Calu3 (cell line): ENCODE measurements around the gene RENBP. TPM values are rescaled to one million over a fixed set of nuclear protein-coding genes. Genes with fewer than 3 reads are reported as not detected.

ENCODE experiments used
- BruUV-seq: library from RNA; stranded (reverse); fragments of 400-500 nt; replicated peaks from 2 replicates; lab custom pipeline; 2021; lab: Mats Ljungman, UMichigan
- CTCF ChIA-PET: fragments of 300-600 bp; sonication (Branson Sonifier 250); formaldehyde crosslinking; loops from one replicate; lab custom pipeline; 2022; ENCODE audit warnings: antibody characterized with exemption; lab: Charles Lee
- DNase-seq: peaks from one replicate; pipeline ENCODE4 v3.0.0; 2022
- H3K27ac Mint-ChIP-seq: one replicate; pipeline ENCODE4 v1.8.0; 2022; ENCODE audit warnings: mixed read lengths; ENCODE audit not compliant: unreplicated experiment
- H3K27me3 Mint-ChIP-seq: one replicate; pipeline ENCODE4 v1.8.0; 2022; ENCODE audit warnings: mixed read lengths; ENCODE audit not compliant: unreplicated experiment
- H3K36me3 Mint-ChIP-seq: one replicate; pipeline ENCODE4 v1.8.0; 2022; ENCODE audit warnings: mild to moderate bottlenecking, moderate library complexity, mixed read lengths; ENCODE audit not compliant: insufficient read depth, unreplicated experiment
- H3K4me1 Mint-ChIP-seq: one replicate; pipeline ENCODE4 v1.8.0; 2022; ENCODE audit warnings: mild to moderate bottlenecking, low read depth, mixed read lengths; ENCODE audit not compliant: unreplicated experiment
- H3K4me3 Mint-ChIP-seq: one replicate; pipeline ENCODE4 v1.8.0; 2022; ENCODE audit warnings: mild to moderate bottlenecking, low read depth, moderate library complexity, mixed read lengths; ENCODE audit not compliant: unreplicated experiment
- H3K9me3 Mint-ChIP-seq: one replicate; pipeline ENCODE4 v1.8.0; 2022; ENCODE audit warnings: low read depth, mixed read lengths; ENCODE audit not compliant: unreplicated experiment
- intact Hi-C: fragments of 100-400 bp; cut with micrococcal nuclease; formaldehyde crosslinking; loops from one replicate; pipeline ENCODE4 v1.10.0; 2022; ENCODE audit not compliant: unreplicated experiment
- total RNA-seq: library from RNA; stranded (reverse); gene quantifications from 2 replicates; pipeline ENCODE4 v1.2.3, GENCODE V29; 2022
- TF ChIP-seq, protein P1 (sequence below): fragments of 200-600 bp; IDR thresholded peaks from one replicate; pipeline ENCODE4 v1.8.0; 2022; ENCODE audit warnings: antibody characterized with exemption; ENCODE audit not compliant: unreplicated experiment

RENBP gene
- total RNA-seq, 1 experiment from 2014 or later: 0.80 TPM

DNA sequence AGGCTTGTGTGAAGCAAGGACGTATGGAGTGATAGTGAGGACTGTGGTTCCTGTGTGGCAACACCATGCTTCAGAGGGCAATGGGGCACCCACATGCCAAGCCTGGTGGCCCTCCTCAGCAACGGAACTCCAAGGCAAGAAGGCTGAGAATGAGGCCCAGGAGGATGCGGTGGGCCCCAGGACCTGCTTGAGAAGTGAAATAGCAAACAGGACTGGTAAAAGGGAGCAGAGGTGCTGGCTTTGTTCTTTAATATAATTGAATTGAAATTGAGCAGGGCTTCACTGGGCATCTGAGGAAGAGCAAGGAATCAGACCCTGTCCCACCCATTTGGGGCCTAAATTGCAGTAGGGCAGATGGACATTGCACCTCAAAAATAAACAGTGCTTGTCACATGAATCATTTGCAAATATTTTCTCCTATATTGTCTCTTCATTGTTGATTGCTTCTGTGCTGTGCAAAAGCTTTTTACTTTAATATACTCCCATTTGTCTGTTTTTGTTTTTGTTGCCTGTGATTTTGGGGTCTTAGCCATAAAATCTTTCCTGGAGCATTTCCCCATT is 30.4 kb upstream of the RENBP start:
- Mint-ChIP-seq H3K27ac (no peak overlapping the region), H3K27me3 (no peaks in the 10 kb centered on the region), H3K36me3 (peaks cover 43% of the 10 kb centered on the region), H3K9me3 (no peaks in the 10 kb centered on the region), H3K4me1 (peaks cover 11% of the 10 kb centered on the region), H3K4me3 (no peak overlapping the region)
- intact Hi-C loops: no loop called here
- TF ChIP-seq, protein P1, sequence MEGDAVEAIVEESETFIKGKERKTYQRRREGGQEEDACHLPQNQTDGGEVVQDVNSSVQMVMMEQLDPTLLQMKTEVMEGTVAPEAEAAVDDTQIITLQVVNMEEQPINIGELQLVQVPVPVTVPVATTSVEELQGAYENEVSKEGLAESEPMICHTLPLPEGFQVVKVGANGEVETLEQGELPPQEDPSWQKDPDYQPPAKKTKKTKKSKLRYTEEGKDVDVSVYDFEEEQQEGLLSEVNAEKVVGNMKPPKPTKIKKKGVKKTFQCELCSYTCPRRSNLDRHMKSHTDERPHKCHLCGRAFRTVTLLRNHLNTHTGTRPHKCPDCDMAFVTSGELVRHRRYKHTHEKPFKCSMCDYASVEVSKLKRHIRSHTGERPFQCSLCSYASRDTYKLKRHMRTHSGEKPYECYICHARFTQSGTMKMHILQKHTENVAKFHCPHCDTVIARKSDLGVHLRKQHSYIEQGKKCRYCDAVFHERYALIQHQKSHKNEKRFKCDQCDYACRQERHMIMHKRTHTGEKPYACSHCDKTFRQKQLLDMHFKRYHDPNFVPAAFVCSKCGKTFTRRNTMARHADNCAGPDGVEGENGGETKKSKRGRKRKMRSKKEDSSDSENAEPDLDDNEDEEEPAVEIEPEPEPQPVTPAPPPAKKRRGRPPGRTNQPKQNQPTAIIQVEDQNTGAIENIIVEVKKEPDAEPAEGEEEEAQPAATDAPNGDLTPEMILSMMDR: no peak
- DNase-seq: no peak
- no TSS peak for BruUV-seq
- CTCF ChIA-PET: no interaction called here

DNA sequence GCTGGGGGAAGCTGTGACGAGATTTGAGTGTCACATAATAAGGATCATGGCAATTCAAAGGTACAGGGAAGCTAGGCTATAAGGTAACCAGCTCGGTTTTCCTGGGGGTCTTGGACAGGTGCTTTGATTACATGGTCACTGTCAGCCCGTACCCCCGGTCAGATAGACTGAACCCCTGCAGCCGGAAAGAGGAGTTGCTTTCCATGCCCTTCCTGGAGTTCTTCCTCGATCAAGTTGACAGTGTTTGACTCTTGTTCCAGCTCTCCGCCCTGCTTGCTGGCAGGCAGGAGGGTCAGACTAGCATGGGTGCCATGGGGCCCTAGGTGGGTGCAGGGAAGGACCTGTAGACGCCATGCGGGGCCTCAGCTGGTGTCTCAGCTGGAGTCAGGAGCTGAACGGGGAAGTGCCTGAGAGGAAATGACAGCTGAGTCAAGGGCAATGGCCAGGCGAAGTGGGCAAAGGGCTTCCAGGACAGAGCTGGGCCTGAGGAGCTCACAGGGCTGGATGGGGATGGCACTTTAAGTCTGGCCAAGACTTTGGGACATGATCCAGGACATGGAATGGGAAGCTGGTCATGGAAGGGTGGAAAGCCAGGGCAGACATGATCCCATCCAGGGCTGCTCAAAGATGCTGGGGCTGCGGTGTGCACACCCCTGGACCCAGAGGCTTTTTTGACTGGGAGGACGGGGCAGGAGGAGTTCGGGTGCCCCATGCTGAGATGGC is 29.7 kb upstream of the RENBP start:
- intact Hi-C loops: no loop called here
- Mint-ChIP-seq H3K36me3 (peaks cover 49% of the 10 kb centered on the region), H3K4me1 (peaks cover 11% of the 10 kb centered on the region), H3K27ac (peak overlapping the region; percentile 52), H3K4me3 (peak overlapping the region; percentile 89), H3K9me3 (no peaks in the 10 kb centered on the region), H3K27me3 (no peaks in the 10 kb centered on the region)
- TF ChIP-seq, protein P1: no peak
- no TSS peak for BruUV-seq
- DNase-seq: no peak
- CTCF ChIA-PET: no interaction called here

DNA sequence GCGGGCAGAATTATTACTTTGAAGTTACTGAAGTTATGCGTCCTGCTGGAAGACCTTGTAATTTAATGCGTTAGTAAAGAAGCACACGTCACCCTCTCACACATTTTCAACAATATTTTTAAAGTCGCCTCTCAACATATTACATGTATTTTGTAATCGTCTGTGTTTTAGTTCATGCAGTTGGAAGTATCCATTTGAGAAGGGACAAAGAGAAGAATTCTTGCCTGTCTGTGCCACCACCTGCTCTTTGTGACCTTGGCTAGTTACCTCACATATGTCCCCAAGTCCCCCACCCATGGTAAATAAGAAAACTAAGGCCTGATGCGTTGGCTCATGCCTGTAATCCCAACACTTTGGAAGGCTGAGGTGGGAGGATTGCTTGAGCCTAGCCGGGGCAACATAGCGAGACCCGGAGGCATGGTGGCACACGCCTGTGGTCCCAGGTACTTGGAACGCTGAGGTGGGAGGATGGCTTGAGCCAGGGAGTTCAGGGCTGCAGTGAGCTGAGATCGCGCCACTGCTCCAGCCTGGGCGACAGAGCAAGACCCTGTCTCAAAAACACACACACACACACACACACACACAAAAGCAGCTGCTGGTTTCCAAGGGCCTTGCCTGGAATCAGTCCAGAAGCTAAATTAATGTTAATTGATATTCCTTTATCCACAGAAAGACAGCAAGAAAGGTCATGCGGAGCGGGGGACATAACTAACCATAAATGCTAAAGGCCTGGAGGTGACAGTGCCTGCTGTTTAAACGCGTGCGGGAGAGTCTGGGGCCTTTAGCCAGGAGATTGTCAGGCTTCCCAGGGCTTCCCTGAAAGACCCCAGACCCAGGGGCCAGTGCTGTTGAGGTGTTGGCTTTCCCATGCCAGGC is 28.9 kb upstream of the RENBP start:
- peak overlapping the region; percentile 98 for H3K27ac Mint-ChIP-seq
- peaks cover 50% of the 10 kb centered on the region for H3K36me3 Mint-ChIP-seq
- no peaks in the 10 kb centered on the region for H3K9me3 Mint-ChIP-seq
- TSS peak; percentile 68 for BruUV-seq
- H3K4me1 Mint-ChIP-seq: peaks cover 13% of the 10 kb centered on the region
- H3K27me3 Mint-ChIP-seq: no peaks in the 10 kb centered on the region
- TF ChIP-seq, protein P1: no peak
- CTCF ChIA-PET: interaction anchor here (1.0 kb wide), 1 partner anchor 45 kb away, joined by 4 read pairs; no protein-coding TSS in a partner anchor
- no peak for DNase-seq
- intact Hi-C loops: no loop called here
- H3K4me3 Mint-ChIP-seq: peak overlapping the region; percentile 89

DNA sequence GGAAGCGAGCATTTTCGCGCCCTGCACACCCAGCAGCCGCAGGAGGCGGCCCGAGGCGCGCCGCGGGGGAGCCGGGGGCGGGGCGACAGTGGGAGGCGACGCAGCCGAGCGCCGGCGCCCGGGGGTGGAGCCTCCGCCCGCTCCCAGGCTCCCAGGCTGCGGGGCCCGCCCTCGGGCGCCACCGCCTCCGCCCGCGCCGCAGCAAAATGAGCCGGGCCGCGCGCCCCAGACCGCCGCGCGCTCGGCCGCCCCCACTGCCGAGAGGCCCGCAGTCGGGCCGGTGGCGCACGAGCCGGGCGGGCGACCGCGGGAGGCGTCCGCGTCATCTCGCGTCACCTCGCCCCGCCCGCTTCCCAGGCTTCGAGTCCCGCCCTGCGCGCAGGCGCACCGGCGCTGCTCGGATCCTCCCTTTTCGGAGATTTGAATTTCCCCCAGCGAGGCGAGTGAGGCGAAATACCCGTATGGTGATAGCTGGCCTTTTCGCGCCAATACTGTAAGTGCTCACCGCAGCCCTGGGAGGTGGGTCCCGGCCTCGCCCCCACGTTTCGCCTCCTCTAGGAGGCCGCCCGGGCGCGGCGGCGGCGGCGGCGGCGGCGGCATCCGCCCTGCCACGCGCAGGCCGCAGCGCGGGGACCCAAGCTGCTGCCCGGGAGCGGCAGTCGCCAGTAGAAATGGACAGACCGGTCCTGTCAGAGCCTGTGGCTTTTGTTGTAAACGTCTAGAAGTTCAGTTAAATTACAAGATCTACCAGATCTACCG is 28.1 kb upstream of the RENBP start, which contains the start of gene TMEM187:
TSS of gene TMEM187 (plus strand) at position 387 of the 759 bp plus-strand sequence. CDS start 9,309 bp downstream, outside the sequence.
- TF ChIP-seq, protein P1: no peak
- Mint-ChIP-seq H3K4me1 (peaks cover 21% of the 10 kb centered on the region), H3K36me3 (peaks cover 58% of the 10 kb centered on the region), H3K27ac (peak within 1 kb of the TSS; percentile 98), H3K9me3 (no peaks in the 10 kb centered on the region), H3K4me3 (peak within 1 kb of the TSS; percentile 89), H3K27me3 (no peaks in the 10 kb centered on the region)
- no TSS peak for BruUV-seq
- intact Hi-C loops: no loop called here
- peak; percentile 90 for DNase-seq
- CTCF ChIA-PET: interaction anchor here (1.0 kb wide), 1 partner anchor 46 kb away, joined by 4 read pairs; no protein-coding TSS in a partner anchor
